Mucosa of descending colon (tissue), 3 donors: ENCODE data around the gene TFR2. TPM values are rescaled to one million over a fixed set of nuclear protein-coding genes. Genes with fewer than 3 reads are reported as not detected.

Experiments
- total RNA-seq, 3 donors: library from RNA; stranded (reverse); fragmentation: NEBNext Ultra II Directional in 2 of 3; extraction: Animal tissue kit (Norgen Biotek cat#: 25700) in 2 of 3; gene quantifications; one replicate each; pipeline versions ENCODE4 v1.2.1 to v1.2.4, GENCODE V29; 2021 to 2023
- donor health status: DM: no; HTN: no; CAD: no; lungs with moderate emphysema.
- donor health status: DM: no; HTN: no; CAD: no.
- donor health status: DM: no; HTN: yes; CAD: no.

The TFR2 gene
- total RNA-seq, 3 donors from 2014 or later = 0.57 to 1.2 (median 1.1) TPM

Other genes with a start within 250 kb of the TFR2 start
- 1 to 10 TPM; 1.8 to 6.1 (median 2.3) TPM for gene ZCWPW1, start 212.8 kb downstream of the TFR2 start, total RNA-seq
- 10 to 100 TPM; 29.3 to 46.8 (median 35.2) TPM for gene MEPCE, start 211.7 kb downstream of the TFR2 start, total RNA-seq
- gene PPP1R35, start 205.1 kb downstream of the TFR2 start, total RNA-seq = 10 to 100 TPM; 28.2 to 40.0 (median 28.9) TPM
- gene SPACDR, start 177.3 kb downstream of the TFR2 start, total RNA-seq = 1 to 10 TPM in 1 of 3 donors, under 1 TPM in 2; 0.43 to 1.0 (median 0.96) TPM
- 10 to 100 TPM; 45.1 to 65.2 (median 64.8) TPM for gene TSC22D4, start 162.3 kb downstream of the TFR2 start, total RNA-seq
- 1 to 10 TPM in 1 of 3 donors, under 1 TPM in 2; 0.23 to 2.8 (median 0.46) TPM for gene NYAP1, start 157.6 kb downstream of the TFR2 start, total RNA-seq
- gene AGFG2, start 102.3 kb downstream of the TFR2 start, total RNA-seq = 100 to 1,000 TPM in 1 of 3 donors, 10 to 100 TPM in 2; 56.5 to 113 (median 58.1) TPM
- gene SAP25, start 67.7 kb downstream of the TFR2 start, total RNA-seq = 1 to 10 TPM; 2.8 to 4.3 (median 3.5) TPM
- gene LRCH4, start 55.4 kb downstream of the TFR2 start, total RNA-seq = 10 to 100 TPM; 57.2 to 71.0 (median 63.9) TPM
- gene FBXO24, start 55.2 kb downstream of the TFR2 start, total RNA-seq = 1 to 10 TPM in 1 of 3 donors, under 1 TPM in 2; 0.48 to 1.1 (median 0.66) TPM
- 10 to 100 TPM in 2 of 3 donors, 1 to 10 TPM in 1; 6.1 to 47.9 (median 18.9) TPM for gene PCOLCE, start 39.2 kb downstream of the TFR2 start, total RNA-seq
- gene MOSPD3, start 29.0 kb downstream of the TFR2 start, total RNA-seq = 10 to 100 TPM; 11.9 to 17.2 (median 14.4) TPM
- gene ACTL6B, start 14.9 kb upstream of the TFR2 start, total RNA-seq = 1 to 10 TPM in 1 of 3 donors, not detected in 2; 1.2 TPM
- gene GNB2, start 32.2 kb upstream of the TFR2 start, total RNA-seq = 100 to 1,000 TPM; 197 to 257 (median 232) TPM
- gene GIGYF1, start 52.7 kb upstream of the TFR2 start, total RNA-seq = 10 to 100 TPM; 34.6 to 49.8 (median 48.1) TPM
- 10 to 100 TPM; 24.8 to 28.9 (median 26.8) TPM for gene POP7, start 64.6 kb upstream of the TFR2 start, total RNA-seq
- not detected for gene EPO, start 78.9 kb upstream of the TFR2 start, total RNA-seq
- not detected for gene ZAN, start 92.0 kb upstream of the TFR2 start, total RNA-seq
- gene EPHB4, start 186.0 kb upstream of the TFR2 start, total RNA-seq = 10 to 100 TPM; 31.2 to 42.4 (median 38.9) TPM
- gene SLC12A9, start 211.2 kb upstream of the TFR2 start, total RNA-seq = 10 to 100 TPM; 27.9 to 34.0 (median 33.5) TPM
- 10 to 100 TPM; 27.8 to 42.7 (median 30.0) TPM for gene TRIP6, start 225.8 kb upstream of the TFR2 start, total RNA-seq
- 100 to 1,000 TPM; 112 to 129 (median 120) TPM for gene SRRT, start 233.6 kb upstream of the TFR2 start, total RNA-seq
- gene UFSP1, start 248.2 kb upstream of the TFR2 start, total RNA-seq = 1 to 10 TPM; 2.1 to 3.4 (median 3.0) TPM